GM23338 (cell line): ENCODE results near the gene CHRM5. TPM values are rescaled to one million over a fixed set of nuclear protein-coding genes. Genes with fewer than 3 reads are reported as not detected.

Source experiments
- ATAC-seq: fragments of 200-7000 bp; cut with Tn5 transposase; 3 replicates; pipeline ENCODE4 v1.9.1; 2020
- DNase-seq: peaks from one replicate; pipeline ENCODE4 v3.0.0-alpha.2; 2015; ENCODE audit warnings: low spot score
- H2AFZ ChIP-seq: fragments of 200-600 bp; sonication (generic); 2 replicates; pipeline ENCODE4 v1.8.0; 2016; ENCODE audit warnings: antibody characterized with exemption, mild to moderate bottlenecking, moderate library complexity
- H3F3A ChIP-seq: fragments of 200-600 bp; sonication (generic); replicated peaks from 2 replicates; pipeline ENCODE4 v1.8.0; 2017; ENCODE audit warnings: antibody characterized with exemption, mixed run types, low read depth
- H3K27ac ChIP-seq: fragments of 200-600 bp; sonication (generic); 2 replicates; pipeline ENCODE4 v1.6.1; 2016; ENCODE audit warnings: low read depth
- H3K27me3 ChIP-seq: fragments of 200-600 bp; sonication (generic); 2 replicates; pipeline ENCODE4 v1.8.0; 2016; ENCODE audit warnings: mild to moderate bottlenecking, mixed run types, moderate library complexity; ENCODE audit not compliant: insufficient read depth
- H3K36me3 ChIP-seq: fragments of 200-600 bp; sonication (generic); 2 replicates; pipeline ENCODE4 v1.8.0; 2016; ENCODE audit warnings: mild to moderate bottlenecking; ENCODE audit not compliant: insufficient read depth
- H3K4me1 ChIP-seq: fragments of 200-600 bp; sonication (generic); 2 replicates; pipeline ENCODE4 v1.8.0; 2016; ENCODE audit warnings: mild to moderate bottlenecking, moderate library complexity; ENCODE audit not compliant: insufficient read depth
- H3K4me2 ChIP-seq: fragments of 200-600 bp; sonication (generic); 2 replicates; pipeline ENCODE4 v1.7.1; 2017; ENCODE audit warnings: mixed run types
- H3K4me3 ChIP-seq: fragments of 200-600 bp; sonication (generic); 2 replicates; pipeline ENCODE4 v1.6.1; 2016; ENCODE audit warnings: mixed run types
- H3K79me2 ChIP-seq: fragments of 200-600 bp; sonication (generic); replicated peaks from 2 replicates; pipeline ENCODE4 v1.8.0; 2017; ENCODE audit warnings: mild to moderate bottlenecking; ENCODE audit not compliant: insufficient read depth
- H3K9me2 ChIP-seq: fragments of 200-600 bp; sonication (generic); 2 replicates; pipeline ENCODE4 v1.8.0; 2017; ENCODE audit not compliant: insufficient read depth
- H4K20me1 ChIP-seq: fragments of 200-600 bp; sonication (generic); replicated peaks from 2 replicates; pipeline ENCODE4 v1.8.0; 2017; ENCODE audit warnings: mild to moderate bottlenecking; ENCODE audit not compliant: insufficient read depth
- H3K27ac Mint-ChIP-seq: 2 replicates; pipeline ENCODE4 v1.8.0; 2020; ENCODE audit warnings: inconsistent platforms, mild to moderate bottlenecking, moderate library complexity, mixed read lengths
- H3K27me3 Mint-ChIP-seq: 3 replicates; pipeline ENCODE4 v1.8.0; 2022; ENCODE audit warnings: low read depth, mild to moderate bottlenecking, moderate library complexity, mixed read lengths, inconsistent platforms; ENCODE audit not compliant: insufficient read depth, poor library complexity
- H3K36me3 Mint-ChIP-seq: 3 replicates; pipeline ENCODE4 v1.8.0; 2021; ENCODE audit warnings: low read depth, mild to moderate bottlenecking, inconsistent platforms, moderate library complexity, mixed read lengths
- H3K4me1 Mint-ChIP-seq: 3 replicates; pipeline ENCODE4 v1.8.0; 2020; ENCODE audit warnings: mild to moderate bottlenecking, inconsistent platforms, mixed read lengths
- H3K4me3 Mint-ChIP-seq: 3 replicates; pipeline ENCODE4 v1.8.0; 2021; ENCODE audit warnings: moderate library complexity, mild to moderate bottlenecking, inconsistent platforms, mixed read lengths
- H3K9me3 Mint-ChIP-seq: 3 replicates; pipeline ENCODE4 v1.8.0; 2020; ENCODE audit warnings: moderate library complexity, mild to moderate bottlenecking, inconsistent platforms, mixed read lengths
- CREB1 ChIP-seq: fragments of 250-450 bp; sonication (Bioruptor Pico); IDR thresholded peaks from 2 replicates; pipeline ENCODE4 v1.5.0; 2020; ENCODE audit warnings: low read depth, mild to moderate bottlenecking, moderate library complexity
- ETS1 ChIP-seq: IDR thresholded peaks from 2 replicates; pipeline ENCODE4 v1.6.1; 2016; ENCODE audit warnings: antibody characterized with exemption
- NANOG ChIP-seq: IDR thresholded peaks from 2 replicates; pipeline ENCODE4 v1.6.1; 2016; ENCODE audit warnings: antibody characterized with exemption, borderline replicate concordance
- POLR2AphosphoS5 ChIP-seq: IDR thresholded peaks from 2 replicates; pipeline ENCODE4 v1.6.1; 2016; ENCODE audit warnings: antibody characterized with exemption, low read depth
- REST ChIP-seq: IDR thresholded peaks from one replicate; pipeline ENCODE4 v1.6.1; 2018; ENCODE audit warnings: antibody characterized with exemption; ENCODE audit not compliant: unreplicated experiment
- ZNF114 ChIP-seq: fragments of 250-450 bp; sonication (Bioruptor Pico); IDR thresholded peaks from 2 replicates; pipeline ENCODE4 v1.5.0; 2020; ENCODE audit warnings: mild to moderate bottlenecking, moderate library complexity
- ZNF331 ChIP-seq: fragments of 250-450 bp; sonication (Bioruptor Pico); IDR thresholded peaks from 2 replicates; pipeline ENCODE4 v1.5.0; 2020; ENCODE audit warnings: low read depth, mild to moderate bottlenecking, moderate library complexity
- ZNF462 ChIP-seq: fragments of 250-450 bp; sonication (Bioruptor Pico); IDR thresholded peaks from 2 replicates; pipeline ENCODE4 v1.5.0; 2020; ENCODE audit warnings: mild to moderate bottlenecking, moderate library complexity
- polyA plus RNA-seq: library from polyadenylated mRNA; unstranded; fragments of >200 nt; fragmentation: Nextera tagmentation; extraction: Ambion mirVana; gene quantifications from 2 replicates; pipeline ENCODE4 v1.2.1, GENCODE V29; 2016
- total RNA-seq: library from RNA; depleted of rRNA; stranded (reverse); fragments of >200 nt; shearing (Covaris generic); gene quantifications from 2 replicates; pipeline ENCODE4 v1.2.3, GENCODE V29; 2014
- TF ChIP-seq, protein P1 (sequence below), 2 experiments: fragments of 200-600 bp in 1 of 2; sonication (generic) in 1 of 2; conservative IDR thresholded peaks; 2 replicates each; pipeline versions ENCODE4 v1.5.1 to v1.6.1; 2016 to 2017; ENCODE audit warnings: antibody characterized with exemption in 2 of 2, low read depth in 2 of 2, mild to moderate bottlenecking in 2 of 2, moderate library complexity in 1 of 2

The CHRM5 gene
- total and polyA plus RNA-seq, 2 experiments from 2014 or later = not detected

- no peak for TF ChIP-seq ZNF462 (CRISPR knock-in tag)
- TF ChIP-seq ZNF114 (CRISPR knock-in tag) = no peak
- TF ChIP-seq ZNF331 (CRISPR knock-in tag) = no peak
These were observed 55.6 kb downstream of the CHRM5 start (continued) for GRCh38 chr15:34023907-34024306.

DNA sequence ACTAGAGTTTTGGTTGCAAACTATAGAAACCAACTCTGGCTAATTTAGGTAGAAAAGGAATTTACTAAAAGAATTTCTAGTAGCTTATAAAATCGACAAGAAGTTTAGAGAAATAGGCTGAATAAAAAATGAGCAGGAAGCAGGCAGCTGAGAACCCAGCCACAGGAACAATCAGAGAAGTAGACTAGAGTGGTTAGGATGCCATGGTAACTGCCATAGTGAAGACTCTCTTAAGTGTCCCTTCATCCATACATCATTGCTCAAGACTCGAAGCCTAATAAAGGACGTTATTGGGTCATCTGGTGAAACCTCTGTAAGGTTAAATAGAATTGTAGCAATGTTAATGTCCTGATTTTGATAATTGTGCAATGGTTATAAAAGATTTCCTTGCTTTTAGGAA lies 57.0 kb downstream of the CHRM5 start:
- H3K27ac Mint-ChIP-seq = no peak overlapping the region
- H3K27me3 ChIP-seq = no peaks in the 10 kb centered on the region
- no peak for TF ChIP-seq POLR2AphosphoS5
- TF ChIP-seq CREB1 = no peak
- TF ChIP-seq, protein P1, sequence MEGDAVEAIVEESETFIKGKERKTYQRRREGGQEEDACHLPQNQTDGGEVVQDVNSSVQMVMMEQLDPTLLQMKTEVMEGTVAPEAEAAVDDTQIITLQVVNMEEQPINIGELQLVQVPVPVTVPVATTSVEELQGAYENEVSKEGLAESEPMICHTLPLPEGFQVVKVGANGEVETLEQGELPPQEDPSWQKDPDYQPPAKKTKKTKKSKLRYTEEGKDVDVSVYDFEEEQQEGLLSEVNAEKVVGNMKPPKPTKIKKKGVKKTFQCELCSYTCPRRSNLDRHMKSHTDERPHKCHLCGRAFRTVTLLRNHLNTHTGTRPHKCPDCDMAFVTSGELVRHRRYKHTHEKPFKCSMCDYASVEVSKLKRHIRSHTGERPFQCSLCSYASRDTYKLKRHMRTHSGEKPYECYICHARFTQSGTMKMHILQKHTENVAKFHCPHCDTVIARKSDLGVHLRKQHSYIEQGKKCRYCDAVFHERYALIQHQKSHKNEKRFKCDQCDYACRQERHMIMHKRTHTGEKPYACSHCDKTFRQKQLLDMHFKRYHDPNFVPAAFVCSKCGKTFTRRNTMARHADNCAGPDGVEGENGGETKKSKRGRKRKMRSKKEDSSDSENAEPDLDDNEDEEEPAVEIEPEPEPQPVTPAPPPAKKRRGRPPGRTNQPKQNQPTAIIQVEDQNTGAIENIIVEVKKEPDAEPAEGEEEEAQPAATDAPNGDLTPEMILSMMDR (conservative IDR thresholded peaks at IDR 0.05; ENCODE audit: low read depth in 2 of 2) = no peak
- no peak for TF ChIP-seq ZNF114 (CRISPR knock-in tag)
- no peak for TF ChIP-seq REST
- TF ChIP-seq ETS1 = no peak
- no peak for TF ChIP-seq NANOG

More for the DNA sequence above, 57.0 kb downstream of the CHRM5 start:
- Histone ChIP-seq H3K27ac (no peak overlapping the region), H3K79me2 (no peaks in the 10 kb centered on the region; the same call in 1 of the 2 replicates), H3K4me1 (no peaks in the 10 kb centered on the region), H3K4me3 (no peak overlapping the region), H2AFZ (no peak overlapping the region), H3F3A (no peaks in the 10 kb centered on the region), H3K4me2 (no peak overlapping the region), H3K36me3 (peaks cover 7% of the 10 kb centered on the region; the same call in 1 of the 2 replicates), H3K9me2 (no peaks in the 10 kb centered on the region), H4K20me1 (no peaks in the 10 kb centered on the region)
- peaks cover 23% of the 10 kb centered on the region for H3K36me3 Mint-ChIP-seq
- H3K9me3 Mint-ChIP-seq = peaks cover 16% of the 10 kb centered on the region; the same call in 2 of the 3 replicates
- H3K4me3 Mint-ChIP-seq = no peak overlapping the region
- DNase-seq (no peak), ATAC-seq (no peak)
- H3K27me3 Mint-ChIP-seq = peaks cover 4% of the 10 kb centered on the region
- H3K4me1 Mint-ChIP-seq = peaks cover 10% of the 10 kb centered on the region
